H9 (cell line): ENCODE data around the gene RPUSD2. TPM values are rescaled to one million over a fixed set of nuclear protein-coding genes. Genes with fewer than 3 reads are reported as not detected.

Experiments
- DNase-seq: peaks from one replicate; pipeline ENCODE4 v3.0.0-alpha.2; 2017
- H2AFZ ChIP-seq: one replicate; pipeline ENCODE4 v1.6.1; 2013; ENCODE audit warnings: mild to moderate bottlenecking, low read length, control low read depth, moderate library complexity
- H2AK5ac ChIP-seq: 2 replicates; pipeline ENCODE4 v1.6.1; 2013; ENCODE audit warnings: low read length, control low read depth, mixed read lengths; ENCODE audit not compliant: insufficient read length
- H2BK120ac ChIP-seq: one replicate; pipeline ENCODE4 v1.6.1; 2013; ENCODE audit warnings: low read depth, mild to moderate bottlenecking, low read length, control low read depth, inconsistent platforms; ENCODE audit not compliant: poor library complexity, severe bottlenecking
- H2BK12ac ChIP-seq: 2 replicates; pipeline ENCODE4 v1.6.1; 2013; ENCODE audit warnings: low read length, control low read depth, mixed read lengths, low read depth; ENCODE audit not compliant: insufficient read length
- H2BK15ac ChIP-seq: 2 replicates; pipeline ENCODE4 v1.6.1; 2013; ENCODE audit warnings: low read depth, low read length, control low read depth
- H2BK20ac ChIP-seq: one replicate; pipeline ENCODE4 v1.6.1; 2013; ENCODE audit warnings: low read depth, mild to moderate bottlenecking, low read length, control low read depth, inconsistent platforms; ENCODE audit not compliant: poor library complexity, severe bottlenecking
- H2BK5ac ChIP-seq: 2 replicates; pipeline ENCODE4 v1.6.1; 2013; ENCODE audit warnings: low read length, control low read depth, mixed read lengths; ENCODE audit not compliant: insufficient read length
- H3K14ac ChIP-seq: 2 replicates; pipeline ENCODE4 v1.6.1; 2013; ENCODE audit warnings: low read length, control low read depth; ENCODE audit not compliant: insufficient read depth
- H3K18ac ChIP-seq: 2 replicates; pipeline ENCODE4 v1.6.1; 2013; ENCODE audit warnings: low read depth, mild to moderate bottlenecking, mixed read lengths, low read length, control low read depth; ENCODE audit not compliant: insufficient read length
- H3K23ac ChIP-seq: 2 replicates; pipeline ENCODE4 v1.6.1; 2013; ENCODE audit warnings: low read length, control low read depth, mixed read lengths, low read depth; ENCODE audit not compliant: insufficient read length
- H3K23me2 ChIP-seq: 2 replicates; pipeline ENCODE4 v1.6.1; 2013; ENCODE audit warnings: low read depth, mild to moderate bottlenecking, mixed read lengths, low read length, control low read depth; ENCODE audit not compliant: insufficient read length, poor library complexity, severe bottlenecking
- H3K27ac ChIP-seq: 2 replicates; pipeline ENCODE4 v1.5.1; 2013; ENCODE audit warnings: low read length, control low read depth, mixed read lengths, low read depth; ENCODE audit not compliant: insufficient read length
- H3K27me3 ChIP-seq: 2 replicates; pipeline ENCODE4 v1.6.1; 2013; ENCODE audit warnings: low read length, control low read depth, inconsistent platforms; ENCODE audit not compliant: insufficient read depth
- H3K4ac ChIP-seq: 2 replicates; pipeline ENCODE4 v1.6.1; 2013; ENCODE audit warnings: low read depth, mild to moderate bottlenecking, control low read depth, inconsistent platforms, low read length, moderate library complexity
- H3K4me1 ChIP-seq: 2 replicates; pipeline ENCODE4 v1.6.1; 2013; ENCODE audit warnings: low read length, control low read depth, inconsistent platforms; ENCODE audit not compliant: insufficient read depth
- H3K4me2 ChIP-seq: 2 replicates; pipeline ENCODE4 v1.6.1; 2013; ENCODE audit warnings: low read length, control low read depth, mixed read lengths; ENCODE audit not compliant: insufficient read length, insufficient read depth
- H3K56ac ChIP-seq: 2 replicates; pipeline ENCODE4 v1.6.1; 2013; ENCODE audit warnings: low read depth, mild to moderate bottlenecking, mixed read lengths, low read length, control low read depth; ENCODE audit not compliant: insufficient read length
- H3K79me1 ChIP-seq: 2 replicates; pipeline ENCODE4 v1.6.1; 2013; ENCODE audit warnings: low read depth, mild to moderate bottlenecking, moderate library complexity, low read length, control low read depth, inconsistent platforms; ENCODE audit not compliant: insufficient read depth, poor library complexity, severe bottlenecking
- H3K79me2 ChIP-seq: 2 replicates; pipeline ENCODE4 v1.6.1; 2013; ENCODE audit warnings: low read length, control low read depth, inconsistent platforms; ENCODE audit not compliant: insufficient read depth
- H3K9ac ChIP-seq: 2 replicates; pipeline ENCODE4 v1.6.1; 2013; ENCODE audit warnings: low read length, control low read depth, mixed read lengths; ENCODE audit not compliant: insufficient read length; ENCODE audit errors: extremely low read depth
- H3K9me3 ChIP-seq: one replicate; pipeline ENCODE4 v1.6.1; 2013; ENCODE audit warnings: low read depth, low read length, inconsistent platforms; ENCODE audit not compliant: control insufficient read depth
- H3T11ph ChIP-seq: one replicate; pipeline ENCODE4 v1.6.1; 2013; ENCODE audit warnings: mild to moderate bottlenecking, low read length, control low read depth, inconsistent platforms
- H4K20me1 ChIP-seq: one replicate; pipeline ENCODE4 v1.6.1; 2013; ENCODE audit not compliant: control insufficient read depth, insufficient read length, insufficient read depth
- H4K5ac ChIP-seq: 2 replicates; pipeline ENCODE4 v1.6.1; 2013; ENCODE audit warnings: low read depth, mild to moderate bottlenecking, mixed read lengths, low read length, control low read depth; ENCODE audit not compliant: insufficient read length
- H4K8ac ChIP-seq: replicated peaks from 2 replicates; pipeline ENCODE4 v1.6.1; 2013; ENCODE audit warnings: low read length, control low read depth, mixed read lengths, low read depth; ENCODE audit not compliant: insufficient read length
- H4K91ac ChIP-seq: 2 replicates; pipeline ENCODE4 v1.6.1; 2013; ENCODE audit warnings: low read depth, mild to moderate bottlenecking, moderate library complexity, mixed read lengths, low read length, control low read depth; ENCODE audit not compliant: insufficient read length
- H3K27ac Mint-ChIP-seq, 3 experiments: 2 replicates in 2 of 3; 3 replicates in 1 of 3; pipeline ENCODE4 v1.8.0; 2020 to 2021; ENCODE audit warnings: mixed read lengths in 3 of 3, mild to moderate bottlenecking in 1 of 3, moderate library complexity in 1 of 3
- H3K27me3 Mint-ChIP-seq: 2 replicates; pipeline ENCODE4 v1.8.0; 2021; ENCODE audit warnings: low read depth, mild to moderate bottlenecking, moderate library complexity, mixed read lengths
- H3K36me3 Mint-ChIP-seq, 3 experiments: 2 replicates in 2 of 3; 3 replicates in 1 of 3; pipeline ENCODE4 v1.8.0; 2020 to 2021; ENCODE audit warnings: low read depth in 3 of 3, mixed read lengths in 3 of 3; ENCODE audit not compliant: insufficient read depth in 1 of 3
- H3K4me1 Mint-ChIP-seq, 2 experiments: 2 replicates each; pipeline ENCODE4 v1.8.0; 2020; ENCODE audit warnings: mixed read lengths in 2 of 2
- H3K4me3 Mint-ChIP-seq, 2 experiments: 2 replicates in 1 of 2; 3 replicates in 1 of 2; pipeline ENCODE4 v1.8.0; 2020 to 2021; ENCODE audit warnings: mild to moderate bottlenecking in 2 of 2, mixed read lengths in 2 of 2, moderate library complexity in 1 of 2
- H3K9me3 Mint-ChIP-seq, 2 experiments: 2 replicates in 1 of 2; 3 replicates in 1 of 2; pipeline ENCODE4 v1.8.0; 2020; ENCODE audit warnings: mild to moderate bottlenecking in 2 of 2, mixed read lengths in 2 of 2, moderate library complexity in 1 of 2
- WGBS: extraction: QIAGEN DNeasy Blood & Tissue Kit; methylation state at CpG from one replicate; pipeline ENCODE4 v1.1.7; 2013; ENCODE audit warnings: missing lambda C conversion rate, low lambda C conversion rate, mixed read lengths; ENCODE audit not compliant: insufficient read length; ENCODE audit errors: extremely low coverage; 5-methylcytosine and 5-hydroxymethylcytosine counted together
- total RNA-seq: library from RNA; stranded (reverse); gene quantifications from 2 replicates; pipeline ENCODE4 v1.2.1, GENCODE V29; 2021
- TF ChIP-seq, protein P1 (sequence below): fragments of 200-600 bp; sonication (generic); conservative IDR thresholded peaks from 3 replicates; pipeline ENCODE4 v1.8.0; 2021; ENCODE audit warnings: antibody characterized with exemption, mild to moderate bottlenecking

RPUSD2 gene
- total RNA-seq, 1 experiment from 2014 or later, result 25.7 TPM

DNA sequence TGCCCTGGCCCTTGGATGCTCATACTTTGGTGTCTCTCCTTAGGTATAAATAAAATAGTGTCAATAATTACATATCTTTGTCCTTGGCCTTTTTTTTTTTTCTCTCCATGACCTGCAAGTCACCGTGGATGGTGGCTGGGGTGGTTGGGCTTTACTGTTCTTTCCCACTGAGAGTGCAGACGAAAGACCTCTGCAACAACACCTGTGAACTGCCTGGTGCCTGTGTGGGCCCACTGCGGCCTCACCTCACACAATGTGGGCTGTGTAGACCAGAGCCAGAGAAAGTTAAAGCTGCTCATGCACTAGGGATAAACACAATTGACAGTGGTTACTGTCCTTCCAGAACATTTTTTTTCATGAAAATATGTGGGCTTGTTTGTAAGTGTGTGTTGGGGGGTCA lies 43.2 kb upstream of the RPUSD2 start:
- Histone ChIP-seq H2BK20ac (no peak overlapping the region), H3K27me3 (no peaks in the 10 kb centered on the region), H3K79me2 (no peaks in the 10 kb centered on the region), H3K4me1 (no peaks in the 10 kb centered on the region), H3K9me3 (no peaks in the 10 kb centered on the region), H4K5ac (no peak overlapping the region), H2BK15ac (no peak overlapping the region), H2AK5ac (no peak overlapping the region), H3K23me2 (no peaks in the 10 kb centered on the region), H3K56ac (no peak overlapping the region), H4K8ac (no peak overlapping the region), H2BK120ac (no peak overlapping the region), H2AFZ (no peak overlapping the region), H4K91ac (no peak overlapping the region), H3K4ac (no peak overlapping the region), H3K27ac (no peak overlapping the region), H3K9ac (no peak overlapping the region), H2BK5ac (no peak overlapping the region), H3K14ac (no peak overlapping the region), H4K20me1 (no peaks in the 10 kb centered on the region), H3K23ac (no peak overlapping the region), H3T11ph (no peak overlapping the region), H3K4me2 (no peak overlapping the region), H2BK12ac (no peak overlapping the region), H3K18ac (no peak overlapping the region), H3K79me1 (no peaks in the 10 kb centered on the region)
- peaks cover 2% of the 10 kb centered on the region; the same call in 1 of the 2 replicates for H3K27me3 Mint-ChIP-seq
- peak overlapping the region in 1 of 3 experiments; percentile 10; a peak in 1 of 7 replicates for H3K27ac Mint-ChIP-seq
- no peak for DNase-seq
- no peaks in the 10 kb centered on the region for H3K4me1 Mint-ChIP-seq
- H3K4me3 Mint-ChIP-seq, result no peak overlapping the region
- WGBS, result no CpG with 5 or more reads among the region's 3 CpGs
- H3K36me3 Mint-ChIP-seq, result no peaks in the 10 kb centered on the region
- no peaks in the 10 kb centered on the region; a peak in 1 of 5 replicates for H3K9me3 Mint-ChIP-seq
- TF ChIP-seq, protein P1, sequence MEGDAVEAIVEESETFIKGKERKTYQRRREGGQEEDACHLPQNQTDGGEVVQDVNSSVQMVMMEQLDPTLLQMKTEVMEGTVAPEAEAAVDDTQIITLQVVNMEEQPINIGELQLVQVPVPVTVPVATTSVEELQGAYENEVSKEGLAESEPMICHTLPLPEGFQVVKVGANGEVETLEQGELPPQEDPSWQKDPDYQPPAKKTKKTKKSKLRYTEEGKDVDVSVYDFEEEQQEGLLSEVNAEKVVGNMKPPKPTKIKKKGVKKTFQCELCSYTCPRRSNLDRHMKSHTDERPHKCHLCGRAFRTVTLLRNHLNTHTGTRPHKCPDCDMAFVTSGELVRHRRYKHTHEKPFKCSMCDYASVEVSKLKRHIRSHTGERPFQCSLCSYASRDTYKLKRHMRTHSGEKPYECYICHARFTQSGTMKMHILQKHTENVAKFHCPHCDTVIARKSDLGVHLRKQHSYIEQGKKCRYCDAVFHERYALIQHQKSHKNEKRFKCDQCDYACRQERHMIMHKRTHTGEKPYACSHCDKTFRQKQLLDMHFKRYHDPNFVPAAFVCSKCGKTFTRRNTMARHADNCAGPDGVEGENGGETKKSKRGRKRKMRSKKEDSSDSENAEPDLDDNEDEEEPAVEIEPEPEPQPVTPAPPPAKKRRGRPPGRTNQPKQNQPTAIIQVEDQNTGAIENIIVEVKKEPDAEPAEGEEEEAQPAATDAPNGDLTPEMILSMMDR, result no peak
